Hepatocyte (in vitro differentiated cells): ENCODE data around the gene ECE1.

Experiments used
- EZH2 ChIP-seq: fragments of 200-600 bp; sonication (generic); IDR thresholded peaks from 2 replicates; pipeline ENCODE4 v1.6.1; 2016; ENCODE audit warnings: antibody characterized with exemption, mild to moderate bottlenecking, borderline replicate concordance
- EZH2phosphoT487 ChIP-seq: fragments of 200-600 bp; sonication (generic); IDR thresholded peaks from one replicate; pipeline ENCODE4 v1.6.1; 2018; ENCODE audit warnings: antibody characterized with exemption, mild to moderate bottlenecking, low read depth, moderate library complexity; ENCODE audit not compliant: unreplicated experiment, severe bottlenecking
- TF ChIP-seq, protein P1 (sequence below): fragments of 200-600 bp; sonication (generic); IDR thresholded peaks from 2 replicates; pipeline ENCODE4 v1.5.1; 2016; ENCODE audit warnings: antibody characterized with exemption, mild to moderate bottlenecking; ENCODE audit not compliant: poor library complexity

DNA sequence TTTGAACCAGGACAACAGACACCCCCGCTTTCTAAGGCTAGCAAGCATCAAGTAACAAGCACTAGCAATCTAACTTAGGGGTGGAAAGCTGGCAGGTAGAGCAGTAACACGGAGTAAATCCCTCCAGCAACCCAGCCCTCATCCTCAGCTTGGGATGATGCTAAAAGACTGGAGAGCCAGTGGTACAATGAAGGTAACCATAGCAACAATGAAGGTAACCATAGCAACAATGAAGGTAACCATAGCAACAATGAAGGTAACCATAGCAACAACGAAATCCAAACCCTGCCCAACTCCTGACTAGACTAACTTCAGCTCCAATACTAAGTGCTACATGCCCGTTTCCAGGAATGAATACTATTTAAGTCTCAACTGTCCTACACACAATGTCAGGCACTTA, 91.3 kb downstream of the ECE1 start:
- TF ChIP-seq, protein P1, sequence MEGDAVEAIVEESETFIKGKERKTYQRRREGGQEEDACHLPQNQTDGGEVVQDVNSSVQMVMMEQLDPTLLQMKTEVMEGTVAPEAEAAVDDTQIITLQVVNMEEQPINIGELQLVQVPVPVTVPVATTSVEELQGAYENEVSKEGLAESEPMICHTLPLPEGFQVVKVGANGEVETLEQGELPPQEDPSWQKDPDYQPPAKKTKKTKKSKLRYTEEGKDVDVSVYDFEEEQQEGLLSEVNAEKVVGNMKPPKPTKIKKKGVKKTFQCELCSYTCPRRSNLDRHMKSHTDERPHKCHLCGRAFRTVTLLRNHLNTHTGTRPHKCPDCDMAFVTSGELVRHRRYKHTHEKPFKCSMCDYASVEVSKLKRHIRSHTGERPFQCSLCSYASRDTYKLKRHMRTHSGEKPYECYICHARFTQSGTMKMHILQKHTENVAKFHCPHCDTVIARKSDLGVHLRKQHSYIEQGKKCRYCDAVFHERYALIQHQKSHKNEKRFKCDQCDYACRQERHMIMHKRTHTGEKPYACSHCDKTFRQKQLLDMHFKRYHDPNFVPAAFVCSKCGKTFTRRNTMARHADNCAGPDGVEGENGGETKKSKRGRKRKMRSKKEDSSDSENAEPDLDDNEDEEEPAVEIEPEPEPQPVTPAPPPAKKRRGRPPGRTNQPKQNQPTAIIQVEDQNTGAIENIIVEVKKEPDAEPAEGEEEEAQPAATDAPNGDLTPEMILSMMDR, result no peak
- no peak for TF ChIP-seq EZH2
- TF ChIP-seq EZH2phosphoT487, result no peak
